ENCODE results near the gene CDT1.

GRCh38 chr16:88787579-88788314 lies 15.8 kb upstream of the CDT1 start:
- no peak for TF ChIP-seq EP300 (IDR thresholded peaks at IDR 0.05; ENCODE audit: borderline replicate concordance in 1 of 2, low read depth in 1 of 2, low read length in 1 of 2)
- TF ChIP-seq, protein P1, sequence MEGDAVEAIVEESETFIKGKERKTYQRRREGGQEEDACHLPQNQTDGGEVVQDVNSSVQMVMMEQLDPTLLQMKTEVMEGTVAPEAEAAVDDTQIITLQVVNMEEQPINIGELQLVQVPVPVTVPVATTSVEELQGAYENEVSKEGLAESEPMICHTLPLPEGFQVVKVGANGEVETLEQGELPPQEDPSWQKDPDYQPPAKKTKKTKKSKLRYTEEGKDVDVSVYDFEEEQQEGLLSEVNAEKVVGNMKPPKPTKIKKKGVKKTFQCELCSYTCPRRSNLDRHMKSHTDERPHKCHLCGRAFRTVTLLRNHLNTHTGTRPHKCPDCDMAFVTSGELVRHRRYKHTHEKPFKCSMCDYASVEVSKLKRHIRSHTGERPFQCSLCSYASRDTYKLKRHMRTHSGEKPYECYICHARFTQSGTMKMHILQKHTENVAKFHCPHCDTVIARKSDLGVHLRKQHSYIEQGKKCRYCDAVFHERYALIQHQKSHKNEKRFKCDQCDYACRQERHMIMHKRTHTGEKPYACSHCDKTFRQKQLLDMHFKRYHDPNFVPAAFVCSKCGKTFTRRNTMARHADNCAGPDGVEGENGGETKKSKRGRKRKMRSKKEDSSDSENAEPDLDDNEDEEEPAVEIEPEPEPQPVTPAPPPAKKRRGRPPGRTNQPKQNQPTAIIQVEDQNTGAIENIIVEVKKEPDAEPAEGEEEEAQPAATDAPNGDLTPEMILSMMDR (IDR thresholded peaks at IDR 0.05) = no peak
- no peak for TF ChIP-seq REST (IDR thresholded peaks at IDR 0.05; ENCODE audit: low read depth, low read length)
- TF ChIP-seq TAF1 (IDR thresholded peaks at IDR 0.05; ENCODE audit: borderline replicate concordance, low read depth, low read length) = no peak
- no peak for TF ChIP-seq CHD2 (IDR thresholded peaks at IDR 0.05; ENCODE audit: low read length, partially characterized antibody)
- no peak for TF ChIP-seq JUND (IDR thresholded peaks at IDR 0.05)
- no peak for TF ChIP-seq SMC3 (IDR thresholded peaks at IDR 0.05; ENCODE audit: low read depth, low read length)
- TF ChIP-seq NFIC (IDR thresholded peaks at IDR 0.05; ENCODE audit: borderline replicate concordance) = no peak
- TF ChIP-seq POLR2AphosphoS5 (IDR thresholded peaks at IDR 0.05; ENCODE audit: low read depth, low read length) = no peak
- no peak for TF ChIP-seq SIN3A (IDR thresholded peaks at IDR 0.05; ENCODE audit: borderline replicate concordance, low read depth, low read length)
- TF ChIP-seq, protein P2, sequence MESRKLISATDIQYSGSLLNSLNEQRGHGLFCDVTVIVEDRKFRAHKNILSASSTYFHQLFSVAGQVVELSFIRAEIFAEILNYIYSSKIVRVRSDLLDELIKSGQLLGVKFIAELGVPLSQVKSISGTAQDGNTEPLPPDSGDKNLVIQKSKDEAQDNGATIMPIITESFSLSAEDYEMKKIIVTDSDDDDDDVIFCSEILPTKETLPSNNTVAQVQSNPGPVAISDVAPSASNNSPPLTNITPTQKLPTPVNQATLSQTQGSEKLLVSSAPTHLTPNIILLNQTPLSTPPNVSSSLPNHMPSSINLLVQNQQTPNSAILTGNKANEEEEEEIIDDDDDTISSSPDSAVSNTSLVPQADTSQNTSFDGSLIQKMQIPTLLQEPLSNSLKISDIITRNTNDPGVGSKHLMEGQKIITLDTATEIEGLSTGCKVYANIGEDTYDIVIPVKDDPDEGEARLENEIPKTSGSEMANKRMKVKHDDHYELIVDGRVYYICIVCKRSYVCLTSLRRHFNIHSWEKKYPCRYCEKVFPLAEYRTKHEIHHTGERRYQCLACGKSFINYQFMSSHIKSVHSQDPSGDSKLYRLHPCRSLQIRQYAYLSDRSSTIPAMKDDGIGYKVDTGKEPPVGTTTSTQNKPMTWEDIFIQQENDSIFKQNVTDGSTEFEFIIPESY (IDR thresholded peaks at IDR 0.05; ENCODE audit: borderline replicate concordance, low read depth) = no peak
- TF ChIP-seq EZH2phosphoT487 (IDR thresholded peaks at IDR 0.05; ENCODE audit: borderline replicate concordance, low read depth) = no peak
- TF ChIP-seq MXI1 (IDR thresholded peaks at IDR 0.05; ENCODE audit: low read depth, low read length) = no peak

Data from SK-N-SH (cell line).